ENCODE data around the gene GRK5. TPM values are rescaled to one million over a fixed set of nuclear protein-coding genes. Genes with fewer than 3 reads are reported as not detected.
"Not testable (repeated sequence)": the region's sequence is repeated elsewhere in the genome, so short reads cannot be mapped to it uniquely, and the experiment has no call there.

Gene GRK5
- total RNA-seq, 3 donors from 2014 or later (not counting 1 experiment from before 2014, with no cell fraction given): 37.6 to 54.3 (median 47.9) TPM

- Histone ChIP-seq H3K27ac (ENCODE audit: low read length) (no peak overlapping the region), H3K27me3 (ENCODE audit: control insufficient read depth, insufficient read depth, low read length) (no peaks in the 10 kb centered on the region), H3K4me1 (ENCODE audit: control insufficient read depth, insufficient read depth, low read length) (peaks cover 1% of the 10 kb centered on the region), H3K36me3 (ENCODE audit: control insufficient read depth, insufficient read depth, low read length) (no peaks in the 10 kb centered on the region), H3K9me3 (ENCODE audit: control insufficient read depth, insufficient read depth, low read length) (no peaks in the 10 kb centered on the region), H3K4me3 (ENCODE audit: low read length) (no peak overlapping the region)
- 92% methylated on average over 5 of the region's 6 CpGs for WGBS (ENCODE audit: insufficient coverage)
- H3K27me3 Mint-ChIP-seq (ENCODE audit: low read depth in 2 of 2): no peaks in the 10 kb centered on the region
- no peak for TF ChIP-seq CTCF (IDR thresholded peaks at IDR 0.05)
- no peak overlapping the region for H3K27ac Mint-ChIP-seq
- H3K9me3 Mint-ChIP-seq: no peaks in the 10 kb centered on the region
- peaks cover 39 to 46% of the 10 kb centered on the region in 2 donors for H3K4me1 Mint-ChIP-seq
- ATAC-seq (no peak), DNase-seq (no peak)
- no peaks in the 10 kb centered on the region for H3K36me3 Mint-ChIP-seq
- intact Hi-C loops (cut with micrococcal nuclease): no loop called here
- no peak overlapping the region for H3K4me3 Mint-ChIP-seq
These were observed 20.5 kb downstream of the GRK5 start for GRCh38 chr10:119227825-119228224.

- Mint-ChIP-seq H3K27me3 (ENCODE audit: low read depth in 2 of 2) (no peaks in the 10 kb centered on the region), H3K9me3 (no peaks in the 10 kb centered on the region), H3K4me1 (peaks cover 59 to 69% of the 10 kb centered on the region in 2 donors), H3K36me3 (no peaks in the 10 kb centered on the region), H3K4me3 (no peak overlapping the region), H3K27ac (peak overlapping the region; percentile 50 to 81)
- ATAC-seq (peak in 1 of 3 donors; percentile 53), DNase-seq (no peak)
- no peaks in the 10 kb centered on the region for H3K27me3 ChIP-seq (ENCODE audit: control insufficient read depth, insufficient read depth, low read length)
- no peak overlapping the region for H3K27ac ChIP-seq (ENCODE audit: low read length)
- TF ChIP-seq CTCF (IDR thresholded peaks at IDR 0.05): no peak
- WGBS (ENCODE audit: insufficient coverage): 73% methylated on average over 4 of the region's 7 CpGs
- no peaks in the 10 kb centered on the region for H3K36me3 ChIP-seq (ENCODE audit: control insufficient read depth, insufficient read depth, low read length)
- intact Hi-C loops (cut with micrococcal nuclease): loop anchor here (2.0 kb wide), 1 partner anchor 37 kb away; no protein-coding TSS in a partner anchor
- H3K4me3 ChIP-seq (ENCODE audit: low read length): no peak overlapping the region
- H3K9me3 ChIP-seq (ENCODE audit: control insufficient read depth, insufficient read depth, low read length): no peaks in the 10 kb centered on the region
- peaks cover 11% of the 10 kb centered on the region for H3K4me1 ChIP-seq (ENCODE audit: control insufficient read depth, insufficient read depth, low read length)
These were observed 24.3 kb downstream of the GRK5 start for GRCh38 chr10:119231654-119232053.

GRCh38 chr10:119232439-119232838 lies 25.1 kb downstream of the GRK5 start:
- peaks cover 11% of the 10 kb centered on the region for H3K4me1 ChIP-seq (ENCODE audit: control insufficient read depth, insufficient read depth, low read length)
- not testable (repeated sequence) for H3K27me3 ChIP-seq (ENCODE audit: control insufficient read depth, insufficient read depth, low read length); H3K36me3 ChIP-seq (ENCODE audit: control insufficient read depth, insufficient read depth, low read length); H3K9me3 ChIP-seq (ENCODE audit: control insufficient read depth, insufficient read depth, low read length); H3K27me3 Mint-ChIP-seq (ENCODE audit: low read depth in 2 of 2); H3K9me3 Mint-ChIP-seq; H3K36me3 Mint-ChIP-seq; DNase-seq; H3K4me3 ChIP-seq (ENCODE audit: low read length); H3K27ac ChIP-seq (ENCODE audit: low read length)
- WGBS (ENCODE audit: insufficient coverage): 100% methylated on average over 2 of the region's 4 CpGs
- peak in 2 of 3 donors; percentile 11 to 23 for ATAC-seq
- Mint-ChIP-seq H3K27ac (peak overlapping the region; percentile 74 to 81), H3K4me1 (peaks cover 67 to 77% of the 10 kb centered on the region in 2 donors), H3K4me3 (peak overlapping the region; percentile 50)
- intact Hi-C loops (cut with micrococcal nuclease): loop anchor here (2.0 kb wide), 1 partner anchor 36 kb away; no protein-coding TSS in a partner anchor

GRCh38 chr10:119233123-119233820 lies 25.9 kb downstream of the GRK5 start:
- Mint-ChIP-seq H3K27ac (peak overlapping the region; percentile 74 to 81), H3K4me3 (peak overlapping the region; percentile 52), H3K4me1 (peaks cover 75 to 85% of the 10 kb centered on the region in 2 donors), H3K9me3 (no peaks in the 10 kb centered on the region), H3K27me3 (ENCODE audit: low read depth in 2 of 2) (no peaks in the 10 kb centered on the region), H3K36me3 (no peaks in the 10 kb centered on the region)
- Histone ChIP-seq H3K4me1 (ENCODE audit: control insufficient read depth, insufficient read depth, low read length) (peaks cover 20% of the 10 kb centered on the region), H3K36me3 (ENCODE audit: control insufficient read depth, insufficient read depth, low read length) (no peaks in the 10 kb centered on the region), H3K9me3 (ENCODE audit: control insufficient read depth, insufficient read depth, low read length) (no peaks in the 10 kb centered on the region), H3K27me3 (ENCODE audit: control insufficient read depth, insufficient read depth, low read length) (no peaks in the 10 kb centered on the region), H3K27ac (ENCODE audit: low read length) (no peak overlapping the region), H3K4me3 (ENCODE audit: low read length) (no peak overlapping the region)
- ATAC-seq (peak; percentile 26 to 61 (median 31)), DNase-seq (no peak)
- intact Hi-C loops (cut with micrococcal nuclease): loop anchor here (2.0 kb wide), 1 partner anchor 36 kb away; no protein-coding TSS in a partner anchor
- no peak for TF ChIP-seq CTCF (IDR thresholded peaks at IDR 0.05)
- WGBS (ENCODE audit: insufficient coverage): 55% methylated on average over 4 of the region's 5 CpGs

All from natural killer cell (primary cell).